ENCODE measurements around the gene KAZN. TPM values are rescaled to one million over a fixed set of nuclear protein-coding genes. Genes with fewer than 3 reads are reported as not detected.

KAZN gene
- polyA plus RNA-seq, 1 donor (not counting 4 experiments of a cell fraction or from before 2014, with no cell fraction given): 5.9 TPM

- Histone ChIP-seq H3K4me3 (ENCODE audit: control insufficient read depth in 2 of 3, extremely low read depth in 1 of 3, insufficient read depth in 2 of 3, low read depth in 1 of 3, low read length in 3 of 3) (no peak overlapping the region), H2AFZ (ENCODE audit: control insufficient read depth, low read length) (no peak overlapping the region), H3K27ac (ENCODE audit: control insufficient read depth, insufficient read depth, low read length) (no peak overlapping the region), H3K9me1 (ENCODE audit: control insufficient read depth, extremely low read depth, insufficient read depth, low read length) (no peaks in the 10 kb centered on the region), H3K4me1 (ENCODE audit: control insufficient read depth, extremely low read depth, insufficient read depth, low read length) (no peaks in the 10 kb centered on the region), H3K36me3 (ENCODE audit: control insufficient read depth in 2 of 2, extremely low read depth in 1 of 2, insufficient read depth in 2 of 2, low read length in 2 of 2) (peaks cover 10 to 27% of the 10 kb centered on the region in 2 experiments), H3K9me3 (ENCODE audit: control insufficient read depth, low read depth, low read length) (peaks cover 3% of the 10 kb centered on the region), H3K9ac (ENCODE audit: control insufficient read depth, extremely low read depth, insufficient read depth, low read length) (no peak overlapping the region), H3K27me3 (ENCODE audit: control insufficient read depth, extremely low read depth, insufficient read depth, low read length) (no peaks in the 10 kb centered on the region), H3K4me2 (ENCODE audit: control insufficient read depth, extremely low read depth, insufficient read depth, low read depth, low read length) (no peak overlapping the region), H4K20me1 (ENCODE audit: control insufficient read depth, extremely low read depth, insufficient read depth, low read length) (no peaks in the 10 kb centered on the region), H3K79me2 (ENCODE audit: control insufficient read depth, insufficient read depth, low read length) (no peaks in the 10 kb centered on the region)
- FAIRE-seq (no peak), DNase-seq (ENCODE audit: low read depth, low spot score) (no peak)
- dilution Hi-C loops (cut with MboI; ENCODE audit: extremely low pct_ligation_motif_present, low sequenced_read_pairs): no loop called here
- peak in 1 of 3 experiments; percentile 7 for TF ChIP-seq CTCF (optimal IDR thresholded peaks at IDR 0.05 in 1 of 3, IDR thresholded peaks at IDR 0.05 in 1 of 3, conservative IDR thresholded peaks at IDR 0.05 in 1 of 3; ENCODE audit: extremely low read depth in 1 of 3, insufficient read depth in 2 of 3, low read length in 3 of 3)
- no peak for TF ChIP-seq EZH2 (IDR thresholded peaks at IDR 0.05; ENCODE audit: low read length)
These were observed 459.8 kb downstream of the KAZN start for GRCh38 chr1:15058261-15058660.

GRCh38 chr1:15060104-15060503 lies 461.6 kb downstream of the KAZN start:
- Histone ChIP-seq H3K9ac (ENCODE audit: control insufficient read depth, extremely low read depth, insufficient read depth, low read length) (no peak overlapping the region), H3K4me2 (ENCODE audit: control insufficient read depth, extremely low read depth, insufficient read depth, low read depth, low read length) (no peak overlapping the region), H3K27ac (ENCODE audit: control insufficient read depth, insufficient read depth, low read length) (no peak overlapping the region), H3K27me3 (ENCODE audit: control insufficient read depth, extremely low read depth, insufficient read depth, low read length) (no peaks in the 10 kb centered on the region), H3K4me3 (ENCODE audit: control insufficient read depth in 2 of 3, extremely low read depth in 1 of 3, insufficient read depth in 2 of 3, low read depth in 1 of 3, low read length in 3 of 3) (no peak overlapping the region), H3K36me3 (ENCODE audit: control insufficient read depth in 2 of 2, extremely low read depth in 1 of 2, insufficient read depth in 2 of 2, low read length in 2 of 2) (peaks cover 19 to 34% of the 10 kb centered on the region in 2 experiments), H4K20me1 (ENCODE audit: control insufficient read depth, extremely low read depth, insufficient read depth, low read length) (no peaks in the 10 kb centered on the region), H3K79me2 (ENCODE audit: control insufficient read depth, insufficient read depth, low read length) (no peaks in the 10 kb centered on the region), H2AFZ (ENCODE audit: control insufficient read depth, low read length) (no peak overlapping the region), H3K9me1 (ENCODE audit: control insufficient read depth, extremely low read depth, insufficient read depth, low read length) (no peaks in the 10 kb centered on the region), H3K9me3 (ENCODE audit: control insufficient read depth, low read depth, low read length) (peaks cover 3% of the 10 kb centered on the region), H3K4me1 (ENCODE audit: control insufficient read depth, extremely low read depth, insufficient read depth, low read length) (peaks cover 8% of the 10 kb centered on the region)
- dilution Hi-C loops (cut with MboI; ENCODE audit: extremely low pct_ligation_motif_present, low sequenced_read_pairs): no loop called here
- DNase-seq (ENCODE audit: low read depth, low spot score): no peak
- no peak for TF ChIP-seq CTCF (optimal IDR thresholded peaks at IDR 0.05 in 1 of 3, IDR thresholded peaks at IDR 0.05 in 1 of 3, conservative IDR thresholded peaks at IDR 0.05 in 1 of 3; ENCODE audit: extremely low read depth in 1 of 3, insufficient read depth in 2 of 3, low read length in 3 of 3)
- no peak for FAIRE-seq
